PC-3 (cell line): ENCODE measurements around the gene MNT. TPM values are rescaled to one million over a fixed set of nuclear protein-coding genes. Genes with fewer than 3 reads are reported as not detected.

ENCODE experiments used
- ATAC-seq: fragments of 200-7000 bp; cut with Tn5 transposase; 2 replicates; pipeline ENCODE4 v1.9.1; 2020; ENCODE audit warnings: mild to moderate bottlenecking, moderate library complexity
- BruUV-seq: library from RNA; stranded (reverse); fragments of 400-500 nt; replicated peaks from 2 replicates; lab custom pipeline; 2021; lab: Mats Ljungman, UMichigan
- CTCF ChIA-PET: fragments of 300-600 bp; sonication (Branson Sonifier 250); formaldehyde crosslinking; loops from one replicate; lab custom pipeline; 2022; ENCODE audit warnings: antibody characterized with exemption; lab: Charles Lee
- POLR2A ChIA-PET: fragments of 300-600 bp; sonication (Branson Sonifier 250); formaldehyde crosslinking; loops from one replicate; lab custom pipeline; 2022; ENCODE audit warnings: antibody characterized with exemption; ENCODE audit not compliant: unreplicated experiment; lab: Charles Lee
- DNase-seq: peaks from one replicate; pipeline ENCODE4 v3.0.0-alpha.2; 2015
- H2AFZ ChIP-seq: fragments of 300-600 bp; sonication (generic); 2 replicates; pipeline ENCODE4 v1.6.0; 2016; ENCODE audit warnings: antibody characterized with exemption, low read length
- H3F3A ChIP-seq: fragments of 300-600 bp; sonication (generic); one replicate; pipeline ENCODE4 v1.6.0; 2017; ENCODE audit warnings: antibody characterized with exemption, low read length, control low read depth, mild to moderate bottlenecking; ENCODE audit not compliant: unreplicated experiment
- H3K27ac ChIP-seq: fragments of 300-600 bp; sonication (generic); 2 replicates; pipeline ENCODE4 v1.5.1; 2016; ENCODE audit warnings: mild to moderate bottlenecking, low read length
- H3K27me3 ChIP-seq: fragments of 300-600 bp; sonication (generic); 2 replicates; pipeline ENCODE4 v1.6.1; 2016; ENCODE audit warnings: low read length, mixed read lengths
- H3K36me3 ChIP-seq: fragments of 300-600 bp; sonication (generic); 2 replicates; pipeline ENCODE4 v1.6.1; 2016; ENCODE audit warnings: low read depth, mixed run types, low read length, mixed read lengths
- H3K4me1 ChIP-seq: fragments of 300-600 bp; sonication (generic); 2 replicates; pipeline ENCODE4 v1.5.1; 2016; ENCODE audit warnings: low read length; ENCODE audit not compliant: insufficient read depth
- H3K4me2 ChIP-seq: fragments of 300-600 bp; sonication (generic); 2 replicates; pipeline ENCODE4 v1.6.0; 2016; ENCODE audit warnings: low read length
- H3K4me3 ChIP-seq: fragments of 300-600 bp; sonication (generic); 2 replicates; pipeline ENCODE4 v1.5.1; 2016; ENCODE audit warnings: mild to moderate bottlenecking, low read length, mixed read lengths
- H3K79me2 ChIP-seq: fragments of 300-600 bp; sonication (generic); 2 replicates; pipeline ENCODE4 v1.6.1; 2017; ENCODE audit warnings: low read length, mixed read lengths
- H3K9ac ChIP-seq: fragments of 300-600 bp; sonication (generic); 2 replicates; pipeline ENCODE4 v1.6.0; 2016; ENCODE audit warnings: mild to moderate bottlenecking, low read length
- H3K9me2 ChIP-seq: fragments of 300-600 bp; sonication (generic); replicated peaks from 2 replicates; pipeline ENCODE4 v1.6.1; 2016; ENCODE audit warnings: mixed run types, low read length, mixed read lengths
- H3K9me3 ChIP-seq: fragments of 300-600 bp; sonication (generic); 2 replicates; pipeline ENCODE4 v1.6.1; 2016; ENCODE audit warnings: low read length, mixed read lengths
- H4K20me1 ChIP-seq: fragments of 300-600 bp; sonication (generic); 2 replicates; pipeline ENCODE4 v1.6.1; 2016; ENCODE audit warnings: low read length, mixed read lengths
- CTCF ChIP-seq: fragments of 300-600 bp; sonication (generic); conservative IDR thresholded peaks from 2 replicates; pipeline ENCODE4 v1.5.1; 2017; ENCODE audit warnings: antibody characterized with exemption, low read depth, mild to moderate bottlenecking, low read length
- EZH2 ChIP-seq: fragments of 300-600 bp; sonication (generic); IDR thresholded peaks from one replicate; pipeline ENCODE4 v1.6.1; 2017; ENCODE audit warnings: antibody characterized with exemption, mild to moderate bottlenecking, low read length; ENCODE audit not compliant: unreplicated experiment
- EZH2phosphoT487 ChIP-seq: fragments of 300-600 bp; sonication (generic); IDR thresholded peaks from 2 replicates; pipeline ENCODE4 v1.6.1; 2018; ENCODE audit warnings: mild to moderate bottlenecking, antibody characterized with exemption, low read length, borderline replicate concordance
- intact Hi-C: fragments of 100-400 bp; cut with micrococcal nuclease; formaldehyde crosslinking; loops from 2 replicates; pipeline ENCODE4 v1.9.0; 2023
- total RNA-seq: library from RNA; depleted of rRNA; stranded (reverse); fragments of >200 nt; gene quantifications from 2 replicates; pipeline ENCODE4 v1.2.3, GENCODE V29; 2014

Gene MNT
- total RNA-seq, 1 experiment from 2014 or later, result 19.1 TPM

- Histone ChIP-seq H3K4me2 (no peak overlapping the region), H3K36me3 (no peaks in the 10 kb centered on the region), H3K79me2 (peaks cover 18% of the 10 kb centered on the region), H2AFZ (no peak overlapping the region), H3K4me3 (no peak overlapping the region), H3K9ac (no peak overlapping the region), H4K20me1 (no peaks in the 10 kb centered on the region), H3K27me3 (no peaks in the 10 kb centered on the region), H3K4me1 (peaks cover 10% of the 10 kb centered on the region), H3K9me2 (no peaks in the 10 kb centered on the region), H3F3A (no peaks in the 10 kb centered on the region), H3K9me3 (no peaks in the 10 kb centered on the region), H3K27ac (no peak overlapping the region)
- ChIA-PET POLR2A (no interaction called here), CTCF (no interaction called here)
- no peak for ATAC-seq
- BruUV-seq, result no TSS peak
- DNase-seq, result no peak
- intact Hi-C loops, result no loop called here
- TF ChIP-seq EZH2 (no peak), EZH2phosphoT487 (no peak), CTCF (no peak)
Observed at GRCh38 chr17:2387086-2388019, 13.5 kb downstream of the MNT start.

DNA sequence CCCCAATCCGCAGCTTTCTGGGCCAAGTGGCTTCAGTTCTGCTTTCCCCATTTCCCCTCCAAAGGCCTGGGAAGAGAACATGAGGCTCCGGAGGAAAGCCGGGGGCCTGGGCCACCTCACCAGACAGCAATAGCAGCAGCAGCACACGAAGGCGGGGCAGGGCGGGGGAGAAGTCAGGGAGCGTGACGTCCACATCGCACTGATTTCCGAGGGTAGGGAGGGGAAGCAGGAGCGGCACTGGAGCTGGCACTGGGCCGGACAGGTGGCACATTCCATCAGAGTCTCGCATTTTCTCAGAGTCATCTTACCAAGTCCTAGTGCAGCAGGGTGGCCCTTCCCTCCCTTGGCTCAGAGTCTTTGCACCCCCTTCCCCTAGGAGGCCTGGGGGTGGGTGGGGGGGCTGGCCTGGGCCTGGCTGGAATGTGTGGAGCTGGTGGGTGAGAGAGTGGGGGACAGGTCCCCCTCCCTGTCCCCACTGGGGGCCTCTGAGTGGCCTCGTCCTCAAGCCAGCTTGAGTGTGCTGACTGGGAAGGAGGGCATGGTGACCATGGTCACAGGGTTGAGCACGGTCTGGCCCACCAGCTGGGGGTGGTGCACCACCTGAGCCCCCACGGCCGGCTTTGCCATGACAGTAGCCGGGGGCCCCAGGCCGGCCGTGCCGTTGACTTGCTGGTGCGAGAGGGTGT is 14.3 kb downstream of the MNT start:
- H2AFZ ChIP-seq, result no peak overlapping the region
- no peaks in the 10 kb centered on the region for H3K9me2 ChIP-seq
- H3K27ac ChIP-seq, result no peak overlapping the region
- no peaks in the 10 kb centered on the region for H3F3A ChIP-seq
- H3K4me3 ChIP-seq, result no peak overlapping the region
- DNase-seq (no peak), ATAC-seq (no peak)
- intact Hi-C loops, result no loop called here
- peaks cover 2% of the 10 kb centered on the region for H3K4me1 ChIP-seq
- POLR2A ChIA-PET, result no interaction called here
- no peaks in the 10 kb centered on the region for H3K36me3 ChIP-seq
- H3K79me2 ChIP-seq, result peaks cover 10% of the 10 kb centered on the region
- H3K9ac ChIP-seq, result no peak overlapping the region
- CTCF ChIA-PET, result no interaction called here
- no peaks in the 10 kb centered on the region for H3K27me3 ChIP-seq
- no peaks in the 10 kb centered on the region for H3K9me3 ChIP-seq
- no peak overlapping the region for H3K4me2 ChIP-seq
- TF ChIP-seq EZH2, result no peak
- BruUV-seq, result TSS peak; percentile 3
- H4K20me1 ChIP-seq, result no peaks in the 10 kb centered on the region

- no peak for DNase-seq
- TF ChIP-seq EZH2phosphoT487 (no peak), EZH2 (no peak), CTCF (no peak)
- 0 out of 2 replicates have a peak, but pooled peaks cover 4% of the 10 kb centered on the region for H3K79me2 ChIP-seq
- no TSS peak for BruUV-seq
- intact Hi-C loops, result no loop called here
- H2AFZ ChIP-seq, result no peak overlapping the region
- no peak overlapping the region for H3K4me3 ChIP-seq
- no peak for ATAC-seq
- POLR2A ChIA-PET, result no interaction called here
- H3K27ac ChIP-seq, result no peak overlapping the region
- no peaks in the 10 kb centered on the region for H3K4me1 ChIP-seq
- H3K4me2 ChIP-seq, result no peak overlapping the region
- H3F3A ChIP-seq, result no peaks in the 10 kb centered on the region
- no peaks in the 10 kb centered on the region for H4K20me1 ChIP-seq
- H3K27me3 ChIP-seq, result no peaks in the 10 kb centered on the region
- no peaks in the 10 kb centered on the region for H3K9me2 ChIP-seq
- no peaks in the 10 kb centered on the region for H3K9me3 ChIP-seq
- CTCF ChIA-PET, result no interaction called here
- no peak overlapping the region for H3K9ac ChIP-seq
- no peaks in the 10 kb centered on the region for H3K36me3 ChIP-seq
Observed at GRCh38 chr17:2385240-2386210, 15.3 kb downstream of the MNT start.
